Activated CD8-positive, alpha-beta memory T cell treated with anti-CD3 and anti-CD28 coated beads, Interleukin-2, amount 50 U/mL, for 24 hours (primary cell): Measurements from ENCODE around the gene RPL15.
"Not testable (repeated sequence)": the region's sequence is repeated elsewhere in the genome, so short reads cannot be mapped to it uniquely, and the experiment has no call there.

Experiments
- DNase-seq: peaks from one replicate; pipeline ENCODE4 v3.0.0-alpha.2; 2020; ENCODE audit errors: extremely low read depth

Gene RPL15

GRCh38 chr3:23916886-23917678 lies at the start of gene RPL15, which contains the start of gene NKIRAS1:
Gene RPL15 (plus strand): TSS chr3:23917132. CDS start chr3:23917860, 728 bp downstream.
Gene NKIRAS1 (minus strand): TSS chr3:23916990. CDS start chr3:23910904, 6,086 bp downstream.
- DNase-seq = peak; percentile 94

GRCh38 chr3:23867400-23867799 lies 49.5 kb upstream of the RPL15 start:
- no peak for DNase-seq

- no peak for DNase-seq
Measured at GRCh38 chr3:23867838-23868237, 49.1 kb upstream of the RPL15 start.

GRCh38 chr3:23869977-23870662 lies 46.8 kb upstream of the RPL15 start:
- no peak for DNase-seq

GRCh38 chr3:23870663-23871043 lies 46.3 kb upstream of the RPL15 start:
- DNase-seq = not testable (repeated sequence)

DNA sequence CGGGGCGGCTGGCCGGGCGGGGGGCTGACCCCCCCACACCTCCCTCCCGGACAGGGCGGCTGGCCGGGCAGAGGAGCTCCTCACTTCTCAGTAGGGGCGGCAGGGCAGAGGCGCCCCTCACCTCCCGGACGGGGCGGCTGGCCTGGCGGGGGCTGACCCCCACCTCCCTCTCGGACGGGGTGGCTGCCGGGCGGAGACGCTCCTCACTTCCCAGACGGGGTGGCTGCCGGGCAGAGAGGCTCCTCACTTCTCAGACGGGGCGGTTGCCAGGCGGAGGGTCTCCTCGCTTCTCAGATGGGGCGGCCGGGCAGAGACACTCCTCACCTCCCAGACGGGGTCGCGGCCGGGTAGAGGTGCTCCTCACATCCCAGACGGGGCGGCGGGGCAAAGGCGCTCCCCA lies 45.6 kb upstream of the RPL15 start:
- not testable (repeated sequence) for DNase-seq

GRCh38 chr3:23872330-23872729 lies 44.6 kb upstream of the RPL15 start:
- no peak for DNase-seq

DNA sequence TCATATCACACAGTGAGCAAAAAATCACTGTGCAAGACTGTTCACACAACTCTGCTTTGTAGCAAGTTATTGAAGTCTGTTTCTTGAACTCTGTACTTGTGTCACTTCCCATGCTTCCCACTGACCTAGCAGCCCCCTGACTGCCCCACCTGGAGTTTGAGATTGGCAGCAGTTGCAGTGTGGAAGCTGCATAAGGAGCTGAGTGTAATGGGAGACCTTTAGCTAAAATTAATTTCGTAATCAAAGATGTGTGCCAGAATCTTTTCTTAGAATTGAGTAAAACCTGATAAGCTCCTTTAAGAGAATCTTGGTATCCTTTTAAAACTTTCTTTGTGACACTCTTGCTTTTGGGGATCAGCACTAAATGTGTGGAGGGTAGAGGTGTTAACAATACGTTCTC lies 43.0 kb upstream of the RPL15 start:
- DNase-seq = no peak

DNA sequence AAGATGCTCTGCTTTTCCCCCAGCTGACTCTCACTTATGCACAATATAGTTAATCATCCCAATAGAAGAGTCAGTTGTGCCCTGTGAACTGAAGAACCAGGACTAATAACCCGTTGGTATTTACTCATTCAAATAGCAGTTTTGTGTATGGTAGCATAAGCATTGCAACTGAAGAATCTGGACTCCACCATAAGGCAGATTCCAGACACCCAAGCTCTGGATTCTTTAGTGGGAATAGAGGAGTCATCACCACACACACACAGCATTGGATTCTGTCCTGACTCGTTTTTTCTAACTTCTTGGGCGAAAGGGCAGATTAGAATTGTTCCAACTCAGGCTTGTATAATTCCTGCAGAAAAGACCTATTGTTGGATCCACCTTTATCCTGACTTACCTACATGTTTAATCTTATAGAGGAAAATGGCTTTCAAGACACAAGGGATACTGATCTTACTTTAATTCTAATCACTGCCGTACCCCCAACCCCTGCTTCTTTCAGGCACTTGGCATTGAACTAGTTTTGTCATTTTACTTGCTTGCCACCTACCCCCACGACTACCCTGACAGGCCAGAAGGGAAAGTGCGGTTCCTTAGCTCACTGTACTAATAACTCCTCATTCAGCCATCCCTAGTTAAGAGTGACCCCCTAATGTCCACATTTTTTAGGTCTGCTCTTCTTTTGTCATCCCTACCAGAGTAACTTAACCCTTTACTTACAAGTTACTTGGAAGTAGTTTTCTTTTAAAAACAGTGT lies 42.4 kb upstream of the RPL15 start:
- no peak for DNase-seq

DNA sequence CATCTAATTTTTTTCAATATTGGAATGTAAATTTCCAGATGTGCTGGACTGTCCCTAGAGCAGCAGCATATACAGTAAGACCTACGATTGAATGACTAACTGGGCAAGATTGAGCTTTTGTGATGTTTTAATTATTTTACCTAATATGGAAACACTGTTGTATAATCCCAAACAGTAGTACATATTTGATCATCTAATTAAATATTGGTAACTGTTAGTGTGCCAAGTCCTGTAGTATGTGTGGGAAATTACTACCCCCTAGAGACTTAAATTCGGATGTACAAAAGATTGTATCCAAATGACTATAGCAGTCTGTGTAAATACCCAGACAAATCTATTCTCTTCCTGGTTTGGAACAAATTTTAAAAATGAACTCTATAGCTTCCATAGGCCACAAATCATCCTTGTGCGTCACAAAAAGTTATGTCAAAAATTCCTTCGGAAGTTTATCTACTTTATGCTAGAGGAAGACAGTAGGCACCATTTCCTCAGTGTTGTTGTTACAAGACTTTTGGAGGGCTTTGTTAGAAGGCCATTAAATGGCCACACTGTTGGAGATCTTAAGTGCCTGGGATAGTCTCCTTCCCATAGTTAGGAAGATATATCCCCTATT lies 41.7 kb upstream of the RPL15 start:
- DNase-seq = no peak

GRCh38 chr3:23876923-23877322 lies 40.0 kb upstream of the RPL15 start:
- no peak for DNase-seq

DNA sequence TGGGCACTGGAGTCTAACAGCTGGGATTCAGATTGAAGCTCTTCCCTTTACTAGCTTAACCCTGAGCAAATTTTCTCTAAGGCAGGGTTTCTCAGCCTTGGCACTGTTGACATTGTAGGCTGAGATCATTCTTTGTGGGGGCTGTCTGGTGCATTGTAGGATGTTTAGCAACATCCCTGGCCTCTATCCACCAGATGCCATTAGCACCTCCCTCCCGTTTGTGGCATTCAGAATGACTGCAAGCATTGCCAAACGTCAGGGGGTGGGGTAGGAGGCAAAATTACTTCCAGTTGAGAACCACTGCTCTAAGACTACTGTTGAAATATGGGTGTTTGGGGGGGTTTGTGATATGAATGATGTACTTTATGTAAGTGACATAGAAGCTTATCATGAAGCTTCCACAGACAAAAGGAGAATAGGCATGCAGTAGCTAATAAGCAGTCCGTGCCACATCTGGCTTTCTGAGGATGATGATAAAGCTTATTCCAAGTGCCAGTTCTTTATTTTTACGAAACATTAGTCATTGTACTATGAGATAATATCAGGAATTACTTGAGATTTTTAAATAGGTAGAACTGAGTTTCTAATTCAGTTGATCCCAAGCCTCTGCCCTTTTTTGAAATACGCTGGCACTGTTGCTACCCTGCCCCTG lies 39.5 kb upstream of the RPL15 start:
- no peak for DNase-seq

DNA sequence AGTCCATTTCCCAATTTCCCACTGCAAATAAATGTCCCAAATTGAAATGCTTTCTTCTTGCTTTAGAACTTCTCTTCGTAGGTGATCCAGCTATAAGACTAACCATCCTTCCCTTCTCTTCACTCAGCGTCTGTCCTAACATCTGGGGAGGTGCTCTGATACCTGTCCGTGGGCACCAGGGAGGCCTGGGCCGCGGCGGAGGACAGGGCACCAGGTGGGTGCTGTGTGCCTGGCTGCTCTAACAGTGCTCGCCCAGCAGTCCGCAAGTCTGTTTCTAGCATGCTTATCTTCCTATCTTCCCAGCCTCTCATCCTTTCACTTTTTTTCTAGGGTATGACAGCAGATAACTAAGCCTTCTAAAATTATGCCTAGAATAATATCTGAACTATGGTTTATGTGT lies 37.4 kb upstream of the RPL15 start:
- DNase-seq = no peak

DNA sequence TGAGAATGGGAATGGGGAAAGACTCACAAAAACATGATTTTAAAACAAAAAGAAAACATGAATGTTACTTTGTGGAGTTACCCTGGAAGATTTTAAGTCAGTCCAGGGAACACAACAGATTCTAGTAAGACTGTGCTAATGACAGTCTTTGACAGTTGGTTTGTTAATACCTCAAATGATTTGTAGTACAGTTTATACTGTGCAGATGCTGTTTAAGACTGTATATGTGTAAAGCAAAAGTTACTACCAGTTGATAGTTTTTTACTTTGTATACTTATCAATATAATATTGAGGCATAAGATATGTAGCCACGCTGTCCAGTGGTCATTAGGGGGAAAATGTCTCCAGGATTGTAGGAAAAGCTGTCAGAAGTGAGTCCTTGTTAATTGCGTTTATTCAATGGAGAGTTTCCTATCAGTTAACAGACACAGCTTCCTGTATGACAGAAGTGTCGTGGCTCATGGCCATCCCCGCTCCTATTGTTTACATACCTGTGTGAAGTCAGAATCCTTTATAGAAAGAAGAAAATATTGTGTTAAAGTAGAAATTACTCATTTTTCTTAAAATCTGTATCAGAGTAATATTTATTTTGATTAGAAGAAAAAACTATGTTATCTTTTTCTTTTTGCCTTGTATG lies 36.1 kb upstream of the RPL15 start:
- DNase-seq = no peak

DNA sequence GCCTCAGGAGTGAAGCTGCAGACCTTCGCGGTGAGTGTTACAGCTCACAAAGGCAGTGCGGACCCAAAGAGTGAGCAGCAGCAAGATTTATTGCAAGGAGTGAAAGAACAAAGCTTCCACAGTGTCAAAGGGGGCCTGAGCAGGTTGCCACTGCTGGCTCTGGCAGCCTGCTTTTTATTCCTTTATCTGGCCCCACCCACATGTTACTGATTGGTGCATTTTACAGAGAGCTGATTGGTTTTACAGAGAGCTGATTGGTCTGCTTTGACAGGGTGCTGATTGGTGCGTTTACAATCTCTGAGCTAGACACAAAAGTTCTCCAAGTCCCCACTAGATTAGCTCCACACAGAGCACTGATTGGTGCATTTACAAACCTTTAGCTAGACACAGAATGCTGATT lies 34.9 kb upstream of the RPL15 start:
- not testable (repeated sequence) for DNase-seq

DNA sequence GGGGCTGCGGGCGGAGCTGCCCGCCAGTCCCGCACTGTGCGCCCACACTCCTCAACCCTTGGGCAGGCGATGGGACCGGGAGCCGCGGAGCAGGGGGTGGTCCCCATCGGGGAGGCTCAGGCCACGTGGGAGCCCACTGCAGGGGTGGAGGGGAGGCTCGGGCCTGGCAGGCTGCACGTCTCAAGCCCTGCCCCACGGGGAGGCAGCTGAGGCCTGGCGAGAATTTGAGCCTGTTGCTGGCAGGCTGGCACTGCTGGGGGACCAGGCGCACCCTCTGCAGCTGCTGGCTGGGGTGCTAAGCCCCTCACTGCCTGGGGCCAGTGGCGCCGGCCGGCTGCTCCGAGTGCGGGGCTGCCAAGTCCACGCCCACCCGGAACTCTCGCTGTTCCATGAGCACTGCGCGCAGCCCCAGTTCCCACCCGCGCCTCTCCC lies 34.4 kb upstream of the RPL15 start:
- DNase-seq = no peak

GRCh38 chr3:23884481-23884880 lies 32.5 kb upstream of the RPL15 start:
- no peak for DNase-seq

- no peak for DNase-seq
Measured at GRCh38 chr3:23885210-23885609, 31.7 kb upstream of the RPL15 start.

DNA sequence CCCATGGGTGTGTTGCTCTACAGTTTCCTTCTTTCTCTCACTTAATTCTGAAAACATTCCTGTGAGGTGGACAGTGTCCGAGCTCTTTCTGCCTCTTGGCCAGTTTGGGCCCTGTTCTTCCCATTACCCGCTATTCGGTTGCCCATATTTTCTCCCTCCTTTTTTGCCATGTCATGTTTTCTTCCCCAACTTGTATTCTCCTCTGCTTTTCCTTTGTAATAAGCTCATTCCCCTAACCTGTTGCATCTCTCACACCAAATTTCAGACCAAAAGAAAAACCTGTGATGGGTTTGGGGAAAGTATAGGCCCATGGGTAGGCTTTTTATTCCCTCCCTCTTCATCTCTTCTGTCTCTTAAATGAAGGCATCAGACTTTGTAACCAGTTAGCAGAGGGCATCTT lies 30.6 kb upstream of the RPL15 start:
- no peak for DNase-seq

DNA sequence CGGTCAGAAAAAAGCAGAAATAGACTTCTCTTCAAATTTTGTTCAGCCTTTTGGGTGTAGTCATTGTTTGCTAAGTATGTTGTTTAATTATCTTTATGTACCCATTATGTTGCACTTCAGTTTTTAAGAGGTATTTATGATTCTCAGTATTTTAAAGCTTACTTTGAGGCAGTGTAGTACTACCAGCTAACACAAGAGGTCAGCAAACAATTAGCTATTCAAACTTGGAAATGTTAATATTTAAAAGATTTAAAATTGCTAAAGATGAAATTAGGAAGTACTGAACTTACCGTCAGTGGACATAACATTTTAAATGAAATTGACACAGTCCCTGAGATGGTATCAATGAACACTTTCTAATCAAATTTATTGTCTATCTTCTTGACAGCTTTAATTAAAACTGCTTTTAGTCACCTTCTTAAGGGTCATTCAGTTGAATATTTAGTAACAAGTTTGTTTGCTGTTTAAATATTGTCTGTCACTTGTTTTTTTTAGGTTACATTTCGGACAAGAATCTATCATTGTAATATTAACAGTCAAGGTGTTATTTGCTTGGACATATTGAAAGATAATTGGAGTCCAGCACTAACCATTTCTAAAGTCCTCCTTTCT lies 28.2 kb upstream of the RPL15 start:
- no peak for DNase-seq

DNA sequence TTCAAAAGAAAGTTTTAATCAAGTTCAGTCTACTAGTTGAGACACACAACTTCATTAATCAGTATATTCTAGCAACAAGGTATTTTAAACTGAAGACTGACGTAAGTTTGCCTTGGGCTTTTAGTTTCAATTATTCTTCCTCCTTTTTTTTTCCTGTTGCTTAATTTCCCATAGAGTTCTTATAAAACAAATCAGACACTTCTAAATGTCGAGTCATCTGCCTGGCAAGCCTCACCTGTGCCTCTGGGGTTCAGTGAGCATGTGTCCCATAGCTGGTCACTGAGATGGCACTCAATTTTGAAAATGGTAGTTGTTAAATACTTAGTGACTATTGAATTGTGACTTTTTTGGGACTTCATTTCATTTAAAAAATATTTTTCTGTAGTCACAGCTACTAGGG lies 27.5 kb upstream of the RPL15 start:
- no peak for DNase-seq
